Neural crest cell (in vitro differentiated cells): ENCODE measurements around the gene FGR. TPM values are rescaled to one million over a fixed set of nuclear protein-coding genes. Genes with fewer than 3 reads are reported as not detected.

Experiments used
- DNase-seq: peaks from one replicate; pipeline ENCODE4 v3.0.0; 2021; ENCODE audit warnings: low read depth, mixed read lengths, low spot score
- H3K27ac Mint-ChIP-seq: one replicate; pipeline ENCODE4 v1.8.0; 2021; ENCODE audit warnings: mild to moderate bottlenecking, mixed read lengths; ENCODE audit not compliant: unreplicated experiment
- H3K27me3 Mint-ChIP-seq: 2 replicates; pipeline ENCODE4 v1.8.0; 2021; ENCODE audit warnings: low read depth, mild to moderate bottlenecking, mixed read lengths
- H3K36me3 Mint-ChIP-seq: 2 replicates; pipeline ENCODE4 v1.8.0; 2021; ENCODE audit warnings: low read depth, mild to moderate bottlenecking, mixed read lengths
- H3K4me1 Mint-ChIP-seq: 2 replicates; pipeline ENCODE4 v1.8.0; 2021; ENCODE audit warnings: mixed read lengths
- H3K4me3 Mint-ChIP-seq: one replicate; pipeline ENCODE4 v1.8.0; 2021; ENCODE audit warnings: mild to moderate bottlenecking, mixed read lengths
- H3K9me3 Mint-ChIP-seq: 2 replicates; pipeline ENCODE4 v1.8.0; 2021; ENCODE audit warnings: mixed read lengths
- total RNA-seq: library from RNA; stranded (reverse); gene quantifications from 2 replicates; pipeline ENCODE4 v1.2.1, GENCODE V29; 2021
- TF ChIP-seq, protein P1 (sequence below): fragments of 200-600 bp; sonication (generic); conservative IDR thresholded peaks from 2 replicates; pipeline ENCODE4 v1.5.0; 2021; ENCODE audit warnings: antibody characterized with exemption, mild to moderate bottlenecking

Gene FGR
- total RNA-seq, 1 donor from 2014 or later, result not detected

DNA sequence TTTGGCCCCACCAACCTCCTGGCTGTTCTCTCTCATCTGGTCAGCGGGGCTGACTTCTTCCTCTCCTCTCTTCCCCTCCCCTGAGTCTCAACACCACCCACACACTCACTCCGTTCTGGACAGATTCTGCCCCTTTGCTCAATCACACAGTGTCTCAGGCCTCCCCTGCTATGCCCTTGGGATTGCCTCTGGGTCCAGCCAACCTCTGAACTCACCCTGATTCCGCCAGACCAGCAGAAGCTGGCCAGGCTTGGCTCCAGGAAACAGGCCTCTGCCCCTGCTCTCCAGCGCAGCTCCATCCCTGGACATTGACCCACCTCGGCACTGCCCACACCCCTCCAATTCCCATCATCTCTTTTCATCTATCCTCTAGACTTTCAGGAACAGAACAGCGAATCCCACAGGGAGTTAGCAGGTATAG is 53.2 kb downstream of the FGR start:
- H3K36me3 Mint-ChIP-seq, result peaks cover 3% of the 10 kb centered on the region
- peaks cover 4% of the 10 kb centered on the region for H3K27me3 Mint-ChIP-seq
- peak overlapping the region; percentile 84 for H3K27ac Mint-ChIP-seq
- H3K9me3 Mint-ChIP-seq, result no peaks in the 10 kb centered on the region
- peaks cover 30% of the 10 kb centered on the region for H3K4me1 Mint-ChIP-seq
- TF ChIP-seq, protein P1, sequence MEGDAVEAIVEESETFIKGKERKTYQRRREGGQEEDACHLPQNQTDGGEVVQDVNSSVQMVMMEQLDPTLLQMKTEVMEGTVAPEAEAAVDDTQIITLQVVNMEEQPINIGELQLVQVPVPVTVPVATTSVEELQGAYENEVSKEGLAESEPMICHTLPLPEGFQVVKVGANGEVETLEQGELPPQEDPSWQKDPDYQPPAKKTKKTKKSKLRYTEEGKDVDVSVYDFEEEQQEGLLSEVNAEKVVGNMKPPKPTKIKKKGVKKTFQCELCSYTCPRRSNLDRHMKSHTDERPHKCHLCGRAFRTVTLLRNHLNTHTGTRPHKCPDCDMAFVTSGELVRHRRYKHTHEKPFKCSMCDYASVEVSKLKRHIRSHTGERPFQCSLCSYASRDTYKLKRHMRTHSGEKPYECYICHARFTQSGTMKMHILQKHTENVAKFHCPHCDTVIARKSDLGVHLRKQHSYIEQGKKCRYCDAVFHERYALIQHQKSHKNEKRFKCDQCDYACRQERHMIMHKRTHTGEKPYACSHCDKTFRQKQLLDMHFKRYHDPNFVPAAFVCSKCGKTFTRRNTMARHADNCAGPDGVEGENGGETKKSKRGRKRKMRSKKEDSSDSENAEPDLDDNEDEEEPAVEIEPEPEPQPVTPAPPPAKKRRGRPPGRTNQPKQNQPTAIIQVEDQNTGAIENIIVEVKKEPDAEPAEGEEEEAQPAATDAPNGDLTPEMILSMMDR, result no peak
- DNase-seq, result no peak
- no peak overlapping the region for H3K4me3 Mint-ChIP-seq

DNA sequence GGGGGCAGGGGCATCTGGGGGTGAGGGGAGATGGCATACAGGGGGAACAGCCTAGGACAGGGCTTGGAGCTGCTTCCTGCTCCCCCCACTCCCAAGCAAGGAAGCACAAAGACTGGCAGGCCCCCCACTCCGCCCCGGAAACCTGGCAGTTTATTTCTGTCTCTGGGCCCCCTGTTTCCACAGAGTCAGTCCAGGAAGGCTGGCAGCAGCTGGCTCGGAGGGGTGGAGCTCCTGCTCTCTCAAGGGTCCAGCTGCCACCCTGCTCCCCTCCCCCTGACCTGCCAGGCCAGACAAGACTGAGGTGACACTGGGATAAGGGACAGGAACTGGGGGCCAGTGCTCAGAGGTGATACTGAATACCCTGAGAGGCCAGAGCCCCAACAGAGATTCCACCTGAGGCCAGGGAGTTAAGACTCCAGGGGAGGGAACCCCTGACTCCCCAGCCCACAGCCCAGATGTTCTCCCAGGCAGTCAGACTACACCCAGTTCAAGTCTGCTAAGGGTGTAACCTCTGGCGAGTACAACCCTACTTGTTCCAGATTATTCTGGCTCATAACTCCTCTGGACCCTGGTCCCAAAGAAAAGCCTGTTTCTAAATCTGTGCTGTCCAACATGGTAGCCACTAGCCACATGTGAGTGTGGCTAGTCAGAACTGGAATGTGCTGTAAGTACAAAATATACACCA is 57.3 kb downstream of the FGR start:
- Mint-ChIP-seq H3K27ac (no peak overlapping the region), H3K4me1 (peaks cover 52% of the 10 kb centered on the region), H3K27me3 (peaks cover 16% of the 10 kb centered on the region), H3K36me3 (peaks cover 3% of the 10 kb centered on the region), H3K4me3 (no peak overlapping the region), H3K9me3 (no peaks in the 10 kb centered on the region)
- no peak for DNase-seq
- TF ChIP-seq, protein P1, result no peak

DNA sequence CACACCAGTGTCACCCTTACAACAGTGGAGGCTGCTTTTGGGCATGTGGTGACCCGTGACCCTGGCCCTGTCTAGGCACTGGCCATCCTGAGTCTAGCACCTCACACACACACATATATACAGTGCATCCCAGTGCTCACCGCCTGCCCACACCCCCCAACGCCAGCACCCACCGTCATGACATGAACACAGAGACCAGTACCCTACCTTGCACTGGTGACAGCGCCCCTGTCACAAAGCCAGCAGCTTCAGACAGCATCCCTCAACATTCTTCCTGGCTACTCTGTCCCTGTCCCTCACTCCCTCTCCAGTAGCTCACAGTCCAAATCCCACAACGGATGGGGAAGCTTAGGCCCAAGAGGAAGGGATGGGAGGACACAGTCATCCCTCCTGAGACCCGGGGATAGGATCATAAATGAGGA is 58.2 kb downstream of the FGR start:
- Mint-ChIP-seq H3K4me1 (peaks cover 52% of the 10 kb centered on the region), H3K36me3 (no peaks in the 10 kb centered on the region), H3K4me3 (peak overlapping the region; percentile 55), H3K27ac (no peak overlapping the region), H3K27me3 (peaks cover 16% of the 10 kb centered on the region), H3K9me3 (no peaks in the 10 kb centered on the region)
- no peak for DNase-seq
- TF ChIP-seq, protein P1, result no peak

DNA sequence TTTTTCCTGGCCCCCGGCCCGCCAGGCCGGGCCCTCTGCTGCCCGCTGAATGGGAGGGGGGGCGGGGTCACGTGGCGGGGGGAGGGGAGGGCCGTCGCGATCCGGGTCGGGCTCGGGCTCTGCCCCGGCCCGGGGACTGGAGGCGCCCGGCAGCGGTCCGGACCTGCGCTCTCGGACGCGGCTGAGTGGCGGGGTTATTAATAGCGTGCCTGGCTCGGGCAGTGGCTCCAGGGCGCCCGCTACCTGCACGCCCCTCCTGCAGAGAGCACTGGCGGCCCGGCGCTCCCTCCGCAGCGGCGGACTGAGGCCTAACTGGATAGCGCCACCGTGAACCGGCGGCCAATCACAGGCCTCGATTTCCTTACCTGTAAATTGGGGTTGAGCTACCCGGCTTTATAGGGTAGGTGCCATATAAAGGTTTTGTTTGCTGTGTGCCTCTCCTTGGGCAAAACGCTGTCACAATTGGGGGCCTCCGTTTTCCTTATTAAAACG is 59.1 kb downstream of the FGR start:
- Mint-ChIP-seq H3K27ac (no peak overlapping the region), H3K4me1 (peaks cover 56% of the 10 kb centered on the region), H3K36me3 (no peaks in the 10 kb centered on the region), H3K27me3 (peaks cover 16% of the 10 kb centered on the region), H3K4me3 (peak overlapping the region; percentile 47), H3K9me3 (no peaks in the 10 kb centered on the region)
- TF ChIP-seq, protein P1, result no peak
- no peak for DNase-seq

DNA sequence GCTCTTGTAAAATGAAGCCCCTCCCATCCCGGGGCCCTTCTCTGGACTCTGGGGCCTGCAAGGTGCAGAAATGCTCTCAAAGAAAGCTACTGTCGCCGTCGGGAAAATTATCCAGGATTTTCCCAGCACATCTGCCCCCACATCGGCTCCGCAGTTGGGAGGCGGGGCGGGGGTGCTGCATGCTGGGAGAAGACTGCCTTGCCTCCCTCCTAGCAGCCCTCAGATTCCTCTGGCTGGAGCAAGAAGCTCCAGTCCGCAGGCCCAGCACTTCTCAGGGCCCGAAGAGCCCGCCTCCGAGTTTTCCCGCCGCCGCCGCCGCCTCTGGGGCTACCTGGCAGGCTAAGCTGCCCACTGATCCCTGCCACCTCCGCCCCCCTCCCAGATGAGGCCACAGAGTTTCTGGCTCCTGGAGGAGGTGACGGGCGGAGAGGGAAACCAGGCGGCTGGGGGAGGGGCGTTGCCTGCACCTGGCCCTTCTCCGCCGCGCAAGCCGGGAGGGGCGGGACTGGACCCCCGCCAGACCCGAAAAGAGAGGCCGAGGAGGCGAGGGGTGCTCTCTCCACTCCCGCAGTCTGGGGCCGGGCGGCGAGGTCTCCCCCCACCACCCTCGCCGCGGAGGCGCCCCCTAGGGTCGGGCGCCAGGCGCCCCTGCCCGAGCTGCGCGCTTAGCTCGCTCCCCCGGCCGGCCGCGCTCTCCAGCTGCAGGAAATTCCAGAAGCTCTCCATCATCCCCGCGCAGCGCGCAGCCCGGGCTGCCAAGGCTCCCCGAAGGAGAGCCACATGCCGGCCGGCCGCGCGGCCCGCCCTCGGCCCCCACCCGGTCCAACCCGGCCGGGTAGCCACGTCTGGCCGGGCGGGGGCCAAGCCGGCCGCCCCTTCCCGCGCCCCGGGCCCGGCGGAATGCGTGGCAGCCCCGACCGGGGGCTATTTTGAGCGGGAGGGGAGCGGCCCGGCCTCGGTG is 59.8 kb downstream of the FGR start:
- TF ChIP-seq, protein P1, result peak; percentile 61
- H3K9me3 Mint-ChIP-seq, result no peaks in the 10 kb centered on the region
- H3K36me3 Mint-ChIP-seq, result no peaks in the 10 kb centered on the region
- peaks cover 63% of the 10 kb centered on the region for H3K4me1 Mint-ChIP-seq
- H3K4me3 Mint-ChIP-seq, result peak overlapping the region; percentile 27
- peak; percentile 52 for DNase-seq
- H3K27ac Mint-ChIP-seq, result no peak overlapping the region
- peaks cover 16% of the 10 kb centered on the region for H3K27me3 Mint-ChIP-seq
